Fibroblast of mammary gland (primary cell): Measurements from ENCODE around the gene TCEA3.

Experiments used
- DNase-seq: peaks from one replicate; pipeline ENCODE4 v3.0.0-alpha.2; 2010; ENCODE audit warnings: low read depth
- H3K4me3 ChIP-seq: 2 replicates; pipeline ENCODE4 v1.5.1; 2011; ENCODE audit warnings: low read depth, mild to moderate bottlenecking, low read length, moderate library complexity; ENCODE audit not compliant: control insufficient read depth
- CTCF ChIP-seq: conservative IDR thresholded peaks from 2 replicates; pipeline ENCODE4 v1.5.1; 2011; ENCODE audit warnings: low read depth, low read length, inconsistent platforms; ENCODE audit not compliant: control insufficient read depth, insufficient read depth

The TCEA3 gene

DNA sequence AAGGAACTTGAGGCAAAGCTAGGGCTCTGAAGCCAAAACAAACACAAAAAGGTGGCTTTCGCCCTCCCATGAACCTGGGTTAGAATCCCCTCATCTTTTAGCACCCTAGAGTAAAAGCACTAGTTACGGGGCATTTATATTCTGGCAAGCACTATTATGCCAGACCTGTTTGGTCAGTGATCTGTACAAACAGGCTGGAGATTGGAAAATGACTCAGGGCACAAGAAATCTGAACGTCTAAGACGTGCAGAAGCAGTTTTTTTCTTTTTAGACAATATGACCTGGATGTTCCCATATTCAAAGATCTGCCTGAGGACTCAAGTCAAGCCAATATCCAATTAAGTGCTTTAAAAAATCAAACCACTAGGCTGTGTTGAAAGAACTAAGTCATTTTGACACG is 58.0 kb downstream of the TCEA3 start:
- DNase-seq = peak; percentile 11
- H3K4me3 ChIP-seq = no peak overlapping the region
- TF ChIP-seq CTCF = no peak

DNA sequence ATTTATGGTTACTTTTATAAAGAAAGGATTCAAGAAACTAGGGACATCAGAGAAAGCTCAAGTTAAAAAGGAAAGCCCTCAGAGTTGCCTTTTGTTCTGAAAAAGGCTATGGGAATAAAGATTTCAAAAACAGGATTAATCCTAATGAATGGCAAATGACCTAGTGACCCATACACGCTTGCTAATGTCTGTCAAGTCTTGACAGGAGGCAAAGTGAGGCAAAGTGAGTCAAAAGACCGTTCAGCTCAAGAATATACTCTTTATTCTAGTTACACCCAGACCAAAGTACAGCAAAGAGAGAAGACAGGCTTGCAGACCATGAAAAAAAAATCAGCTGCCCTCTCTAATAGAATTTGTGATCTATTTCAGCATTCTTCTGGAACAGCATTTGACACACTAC is 58.4 kb downstream of the TCEA3 start:
- TF ChIP-seq CTCF = no peak
- no peak for DNase-seq
- no peak overlapping the region for H3K4me3 ChIP-seq

DNA sequence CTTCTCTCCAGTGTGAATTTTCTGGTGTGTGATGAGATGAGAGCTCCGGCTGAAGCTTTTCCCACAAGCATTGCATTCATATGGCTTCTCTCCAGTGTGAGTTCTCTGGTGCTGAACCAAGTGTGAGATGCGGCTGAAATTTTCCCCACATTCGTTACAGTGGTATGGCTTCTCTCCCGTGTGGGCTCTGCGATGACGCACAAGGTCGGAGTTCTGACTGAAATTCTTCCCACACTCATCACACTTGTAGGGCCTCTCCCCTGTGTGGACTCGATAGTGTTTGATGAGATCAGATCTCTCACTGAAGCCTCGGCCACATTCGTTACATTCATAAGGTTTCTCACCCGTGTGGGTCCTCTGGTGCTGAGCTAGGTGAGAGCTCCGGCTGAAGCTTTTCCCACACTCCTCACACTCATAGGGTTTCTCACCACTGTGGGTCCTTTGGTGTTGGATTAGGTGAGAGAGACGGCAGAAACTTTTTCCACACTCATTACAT is 62.3 kb downstream of the TCEA3 start:
- no peak overlapping the region for H3K4me3 ChIP-seq
- TF ChIP-seq CTCF = no peak
- peak; percentile 27 for DNase-seq

DNA sequence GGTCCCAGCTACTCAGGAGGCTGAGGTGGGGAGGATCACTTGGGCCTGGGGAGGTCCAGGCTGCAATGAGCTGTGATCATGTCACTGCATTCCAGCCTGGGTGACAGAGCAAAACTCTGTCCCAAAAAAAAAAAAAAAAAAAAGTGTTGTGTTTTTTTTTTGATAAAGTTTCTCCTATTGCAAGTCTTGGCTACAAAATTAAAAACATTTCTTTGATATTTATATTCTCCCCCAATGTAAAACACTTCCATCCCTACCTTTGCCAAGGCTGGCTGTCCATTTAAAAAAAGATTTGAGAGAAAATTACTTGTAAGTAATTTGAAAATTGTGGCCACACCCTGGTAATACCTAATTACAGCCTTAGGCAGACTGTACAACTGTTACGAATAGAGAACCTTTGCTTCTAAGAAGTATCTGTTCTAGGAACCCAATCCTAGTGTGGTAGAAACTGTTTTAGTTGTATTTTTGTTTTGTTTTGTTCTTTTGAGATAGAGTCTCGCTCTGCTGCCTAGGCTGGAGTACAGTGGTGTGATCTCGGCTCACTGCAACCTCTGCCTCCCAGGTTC is 66.2 kb downstream of the TCEA3 start:
- H3K4me3 ChIP-seq = no peak overlapping the region
- no peak for TF ChIP-seq CTCF
- DNase-seq = no peak

- H3K4me3 ChIP-seq = no peak overlapping the region
- no peak for DNase-seq
- TF ChIP-seq CTCF = no peak
These were observed 67.2 kb downstream of the TCEA3 start for GRCh38 chr1:23357138-23357908.

DNA sequence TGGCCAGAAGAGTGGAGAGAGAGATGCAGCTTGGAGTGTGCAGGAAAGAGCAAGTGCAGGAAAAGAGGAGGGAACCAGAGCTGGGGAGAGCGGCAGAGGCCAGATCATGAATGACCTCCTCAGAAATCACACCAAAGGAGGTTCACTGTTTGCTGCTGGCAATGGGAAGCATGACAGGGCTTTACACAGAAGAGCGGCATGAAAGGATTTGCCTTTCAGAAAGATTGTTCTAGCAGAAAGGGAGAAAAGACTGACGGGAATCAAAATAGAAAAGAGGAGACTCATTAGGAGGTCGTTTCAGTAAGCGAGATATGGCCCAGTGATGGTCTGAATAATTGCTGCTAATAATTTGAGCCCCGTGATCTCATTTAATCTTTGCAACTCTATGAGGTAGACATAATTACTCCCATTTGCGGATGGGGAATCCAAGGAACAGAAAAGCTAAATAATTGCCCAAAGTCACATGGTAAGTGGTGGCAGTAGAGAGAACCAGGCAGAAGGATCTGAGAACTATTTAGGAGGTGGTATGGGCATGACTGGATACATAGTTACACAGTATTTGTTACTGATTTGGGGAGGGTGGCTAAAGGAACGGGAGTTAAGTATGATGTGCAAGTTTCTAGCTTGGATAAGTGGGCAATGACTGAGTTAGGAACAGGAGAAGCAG is 67.9 kb downstream of the TCEA3 start:
- TF ChIP-seq CTCF = no peak
- no peak overlapping the region for H3K4me3 ChIP-seq
- no peak for DNase-seq
